HepG2 (cell line): ENCODE results near the gene CORO1C. TPM values are rescaled to one million over a fixed set of nuclear protein-coding genes. Genes with fewer than 3 reads are reported as not detected.

Source experiments
- ARNT2 ChIP-seq: sonication (generic); formaldehyde crosslinking; IDR thresholded peaks from 2 replicates; pipeline ENCODE4 v1.8.0; 2022; ENCODE audit warnings: mild to moderate bottlenecking, low read depth, missing genetic modification reagents, moderate library complexity
- ASH2L ChIP-seq: fragments of 300-600, 200-600 bp; sonication (generic); IDR thresholded peaks from 2 replicates; pipeline ENCODE4 v1.7.0; 2017; ENCODE audit warnings: low read depth, mild to moderate bottlenecking, moderate library complexity, mixed read lengths, low read length; ENCODE audit not compliant: insufficient read length
- HOXD1 ChIP-seq: sonication (generic); formaldehyde crosslinking; IDR thresholded peaks from 2 replicates; pipeline ENCODE4 v1.5.0; 2020; ENCODE audit warnings: missing genetic modification reagents
- PHF20 ChIP-seq: sonication (generic); formaldehyde crosslinking; IDR thresholded peaks from 2 replicates; pipeline ENCODE4 v1.5.0; 2020; ENCODE audit warnings: mild to moderate bottlenecking, missing genetic modification reagents
- POLR2AphosphoS2 ChIP-seq: IDR thresholded peaks from 2 replicates; pipeline ENCODE4 v1.6.1; 2011; ENCODE audit warnings: low read depth, low read length, improper control_type of control experiment
- ZBTB40 ChIP-seq, 2 experiments: fragments of 450-650 bp in 1 of 2; sonication (generic) in 1 of 2; formaldehyde crosslinking in 1 of 2; IDR thresholded peaks; 2 replicates each; pipeline versions ENCODE4 v1.6.1 to v1.8.0; 2016 to 2022; ENCODE audit warnings: antibody characterized with exemption in 1 of 2, mild to moderate bottlenecking in 1 of 2, missing genetic modification reagents in 1 of 2
- ZFX ChIP-seq: sonication (generic); formaldehyde crosslinking; IDR thresholded peaks from 2 replicates; pipeline ENCODE4 v1.4.0; 2020; ENCODE audit warnings: mild to moderate bottlenecking, low read depth, missing genetic modification reagents, moderate library complexity
- ZNF572 ChIP-seq: sonication (generic); formaldehyde crosslinking; IDR thresholded peaks from 2 replicates; pipeline ENCODE4 v1.5.1; 2020; ENCODE audit warnings: mild to moderate bottlenecking, missing genetic modification reagents
- ZNF619 ChIP-seq: sonication (generic); formaldehyde crosslinking; IDR thresholded peaks from 2 replicates; pipeline ENCODE4 v1.4.0; 2020; ENCODE audit warnings: mild to moderate bottlenecking, missing genetic modification reagents
- ZNF691 ChIP-seq: sonication (generic); formaldehyde crosslinking; IDR thresholded peaks from 2 replicates; pipeline ENCODE4 v1.4.0; 2020; ENCODE audit warnings: missing genetic modification reagents, low read depth, mild to moderate bottlenecking, borderline replicate concordance
- ZSCAN29 ChIP-seq: sonication (generic); formaldehyde crosslinking; conservative IDR thresholded peaks from 2 replicates; pipeline ENCODE4 v1.4.0; 2020; ENCODE audit warnings: mild to moderate bottlenecking, missing genetic modification reagents
- polyA plus RNA-seq, 8 experiments: library from polyadenylated mRNA; depleted of rRNA in 3 of 8; stranded (reverse) in 7 of 8; unstranded in 1 of 8; fragments of >200 nt; fragmentation: Illumina TruSeq in 4 of 8; extraction: Trizol in 4 of 8; gene quantifications; 2 replicates each; pipeline versions ENCODE4 v1.2.1 to v1.2.3, GENCODE V29; 2011 to 2016; ENCODE audit warnings: low read depth in 4 of 8, missing spikeins in 1 of 8, mixed read lengths in 1 of 8; ENCODE audit not compliant: insufficient read depth in 1 of 8
- total RNA-seq, 5 experiments: library from RNA; depleted of rRNA; stranded (reverse); fragments of >200 nt; fragmentation: Illumina TruSeq; extraction: Trizol; gene quantifications; 2 replicates each; pipeline ENCODE4 v1.2.3, GENCODE V29; 2016; ENCODE audit warnings: low read depth in 1 of 5
- TF ChIP-seq, protein P1 (sequence below): sonication (generic); formaldehyde crosslinking; conservative IDR thresholded peaks from 2 replicates; pipeline ENCODE4 v1.4.0; 2020; ENCODE audit warnings: mild to moderate bottlenecking, missing genetic modification reagents, moderate library complexity

CORO1C gene
- total and polyA plus RNA-seq, 2 of the 13 experiments (the other 11 are each of a cell fraction or from before 2014, with no cell fraction given): 73.7 to 131 TPM

DNA sequence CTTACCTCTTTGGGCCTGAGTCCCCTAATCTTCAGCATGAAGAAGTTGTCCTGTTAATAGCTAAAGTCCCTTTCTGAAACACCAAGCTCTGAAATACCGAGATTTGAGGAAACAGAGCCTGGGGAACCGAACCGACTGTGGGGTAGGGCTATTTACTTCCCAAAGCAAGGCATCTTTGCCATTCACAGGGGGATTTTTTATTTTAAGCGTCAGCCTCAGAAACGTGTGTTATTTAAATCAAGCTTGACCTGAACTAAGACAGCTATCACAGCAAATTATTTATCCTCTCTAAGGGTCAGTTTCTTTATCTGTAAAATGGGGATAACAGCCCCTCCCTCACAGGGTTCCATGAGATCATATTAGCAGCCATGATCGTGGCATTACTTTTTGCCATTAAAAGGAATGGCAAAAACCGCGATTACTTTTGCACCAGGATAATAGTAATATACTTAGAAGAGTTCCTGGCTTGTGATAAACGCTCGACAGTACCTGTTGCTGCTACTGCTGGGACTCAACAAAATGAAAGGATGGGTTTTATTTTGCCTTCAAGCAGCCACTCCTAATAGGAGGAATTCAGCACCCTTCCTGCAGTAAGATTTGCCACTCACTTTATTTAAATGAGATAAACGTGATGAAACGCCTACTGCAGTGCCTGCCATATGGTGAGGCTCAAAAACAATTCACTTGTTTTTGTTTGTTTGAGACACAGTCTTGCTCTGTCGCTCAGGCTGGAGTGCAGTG, 1.3 kb upstream of the CORO1C start (continued):
- peak; percentile 12; the same call in 1 of the 2 replicates for TF ChIP-seq ZBTB40 (IDR thresholded peaks at IDR 0.05)
- TF ChIP-seq ZBTB40 (CRISPR knock-in tag; IDR thresholded peaks at IDR 0.05): no peak
- TF ChIP-seq POLR2AphosphoS2: no peak
- TF ChIP-seq, protein P1, sequence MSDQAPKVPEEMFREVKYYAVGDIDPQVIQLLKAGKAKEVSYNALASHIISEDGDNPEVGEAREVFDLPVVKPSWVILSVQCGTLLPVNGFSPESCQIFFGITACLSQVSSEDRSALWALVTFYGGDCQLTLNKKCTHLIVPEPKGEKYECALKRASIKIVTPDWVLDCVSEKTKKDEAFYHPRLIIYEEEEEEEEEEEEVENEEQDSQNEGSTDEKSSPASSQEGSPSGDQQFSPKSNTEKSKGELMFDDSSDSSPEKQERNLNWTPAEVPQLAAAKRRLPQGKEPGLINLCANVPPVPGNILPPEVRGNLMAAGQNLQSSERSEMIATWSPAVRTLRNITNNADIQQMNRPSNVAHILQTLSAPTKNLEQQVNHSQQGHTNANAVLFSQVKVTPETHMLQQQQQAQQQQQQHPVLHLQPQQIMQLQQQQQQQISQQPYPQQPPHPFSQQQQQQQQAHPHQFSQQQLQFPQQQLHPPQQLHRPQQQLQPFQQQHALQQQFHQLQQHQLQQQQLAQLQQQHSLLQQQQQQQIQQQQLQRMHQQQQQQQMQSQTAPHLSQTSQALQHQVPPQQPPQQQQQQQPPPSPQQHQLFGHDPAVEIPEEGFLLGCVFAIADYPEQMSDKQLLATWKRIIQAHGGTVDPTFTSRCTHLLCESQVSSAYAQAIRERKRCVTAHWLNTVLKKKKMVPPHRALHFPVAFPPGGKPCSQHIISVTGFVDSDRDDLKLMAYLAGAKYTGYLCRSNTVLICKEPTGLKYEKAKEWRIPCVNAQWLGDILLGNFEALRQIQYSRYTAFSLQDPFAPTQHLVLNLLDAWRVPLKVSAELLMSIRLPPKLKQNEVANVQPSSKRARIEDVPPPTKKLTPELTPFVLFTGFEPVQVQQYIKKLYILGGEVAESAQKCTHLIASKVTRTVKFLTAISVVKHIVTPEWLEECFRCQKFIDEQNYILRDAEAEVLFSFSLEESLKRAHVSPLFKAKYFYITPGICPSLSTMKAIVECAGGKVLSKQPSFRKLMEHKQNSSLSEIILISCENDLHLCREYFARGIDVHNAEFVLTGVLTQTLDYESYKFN (CRISPR knock-in tag): 0 out of 2 replicates have a peak, but pooled peaks have one; percentile 3
- peak; percentile 46; the same call in 1 of the 2 replicates for TF ChIP-seq ARNT2
- peak; percentile 6; the same call in 1 of the 2 replicates for TF ChIP-seq ZNF691 (CRISPR knock-in tag)
- no peak for TF ChIP-seq HOXD1 (CRISPR knock-in tag)
- no peak for TF ChIP-seq ASH2L
- TF ChIP-seq ZFX: peak; percentile 11; the same call in 1 of the 2 replicates
- 0 out of 2 replicates have a peak, but pooled peaks have one; percentile 28 for TF ChIP-seq ZSCAN29
- TF ChIP-seq PHF20 (CRISPR knock-in tag): 0 out of 2 replicates have a peak, but pooled peaks have one; percentile 13
- TF ChIP-seq ZNF619 (CRISPR knock-in tag): no peak
- 0 out of 2 replicates have a peak, but pooled peaks have one; percentile 5 for TF ChIP-seq ZNF572 (CRISPR knock-in tag)
